GM19397 (cell line): ENCODE results near the gene USP48.

Experiments
- ATAC-seq: cut with Tn5 transposase; IDR thresholded peaks from one replicate; pipeline ENCODE4 v1.9.1; 2021; ENCODE audit warnings: mild to moderate bottlenecking, moderate library complexity; ENCODE audit not compliant: unreplicated experiment

Gene USP48

DNA sequence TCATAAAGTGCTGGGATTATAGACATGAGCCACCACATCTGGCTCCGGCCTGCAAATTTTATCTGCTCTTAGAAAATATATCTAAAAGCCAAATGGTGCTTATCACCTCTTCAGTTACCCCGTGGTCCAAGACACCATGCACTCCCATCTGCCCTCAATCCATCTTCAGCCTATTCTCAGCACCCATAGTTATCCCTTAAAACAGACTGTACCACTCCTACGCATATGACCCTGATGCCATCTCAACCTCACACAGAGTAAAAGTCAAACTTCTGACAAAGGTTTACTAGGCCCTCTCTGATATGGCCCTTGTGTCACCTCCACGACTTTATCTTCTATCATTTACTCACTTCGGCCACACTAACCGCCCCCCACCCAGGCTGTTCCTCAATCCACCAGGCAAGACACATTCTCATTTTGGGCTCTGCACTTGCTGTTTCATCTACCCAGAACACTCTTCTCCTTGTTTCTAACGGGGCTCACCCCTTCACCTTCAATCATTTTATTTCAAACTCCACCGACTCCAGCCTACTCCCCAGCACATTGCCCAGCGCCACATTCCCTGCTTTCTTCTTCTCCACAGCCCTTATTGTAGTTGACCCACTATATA lies 33.0 kb downstream of the USP48 start:
- no peak for ATAC-seq

- ATAC-seq, result no peak
Observed at GRCh38 chr1:21749109-21749508, 33.8 kb downstream of the USP48 start.

DNA sequence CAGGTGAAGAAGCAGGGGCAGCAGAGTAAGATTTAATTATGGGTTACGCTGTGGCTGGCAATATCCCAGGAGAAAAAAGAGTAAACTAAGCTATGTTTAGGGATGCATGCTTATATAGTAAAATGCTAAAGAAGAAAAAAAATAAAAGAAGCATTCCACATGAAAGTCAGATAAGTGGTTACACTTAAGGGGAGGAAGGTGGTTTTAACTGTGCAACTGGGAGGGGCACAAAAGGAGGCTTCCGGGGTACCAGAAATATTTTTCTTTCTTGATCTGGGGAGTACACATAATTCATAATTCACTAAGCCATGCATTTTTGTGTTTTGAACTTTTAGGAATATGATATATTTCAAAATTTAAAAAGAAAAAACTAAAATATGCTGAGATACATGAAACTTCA lies 39.5 kb downstream of the USP48 start:
- no peak for ATAC-seq

DNA sequence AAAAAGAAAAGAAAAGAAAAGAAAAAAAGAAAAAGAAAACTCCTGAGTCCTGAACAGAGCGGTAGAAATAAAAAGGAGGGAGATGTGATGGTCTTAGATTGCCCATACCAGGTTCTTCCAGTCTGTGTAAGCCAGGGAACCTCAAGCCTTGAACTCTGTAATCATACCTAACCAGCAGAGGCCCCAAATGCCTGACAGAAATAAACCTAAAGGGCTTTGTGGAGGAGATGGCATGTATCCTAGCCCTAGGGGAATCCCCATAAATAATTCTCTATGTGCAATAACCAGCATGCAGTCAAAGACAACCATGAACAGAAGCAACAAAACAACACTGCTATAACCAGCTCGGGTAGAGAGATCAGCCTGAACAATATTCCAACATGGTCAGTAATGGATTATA lies 40.4 kb downstream of the USP48 start:
- no peak for ATAC-seq

DNA sequence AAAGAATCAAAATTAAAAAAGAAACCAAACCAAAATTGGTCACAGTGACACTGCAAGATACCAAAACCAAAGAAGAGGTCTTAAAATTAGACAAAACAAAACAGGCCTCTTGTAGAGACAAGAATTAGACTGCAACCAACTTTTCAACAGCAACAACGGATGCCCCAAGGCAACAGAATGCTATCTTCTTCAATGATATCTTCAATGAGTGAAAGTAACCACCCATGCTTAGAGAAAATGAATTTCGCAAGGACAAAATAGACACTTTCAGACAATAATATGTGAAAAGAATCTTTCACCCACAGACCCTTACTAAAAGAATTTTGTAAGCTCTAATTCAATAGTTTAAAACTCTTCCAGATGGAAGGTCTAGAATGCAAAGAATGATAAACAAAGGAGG lies 41.7 kb downstream of the USP48 start:
- ATAC-seq, result no peak

DNA sequence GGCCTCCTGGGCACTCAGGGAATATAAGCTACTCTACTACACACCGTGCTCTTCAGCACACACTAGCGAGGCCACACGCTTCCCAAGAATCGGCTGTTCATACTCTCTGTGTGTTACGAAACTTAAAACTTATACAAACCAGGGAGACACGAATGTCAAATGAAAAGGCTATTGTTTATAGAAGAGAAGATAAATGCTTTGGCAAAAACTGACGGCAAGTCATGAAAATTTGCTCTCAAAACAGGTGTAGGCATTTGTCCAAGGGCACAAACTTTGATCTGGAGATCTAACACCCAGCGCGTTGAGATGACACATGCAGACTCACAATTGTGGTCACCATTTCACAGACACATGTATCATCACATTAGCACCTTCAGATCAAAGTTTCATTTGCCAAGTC lies 46.1 kb downstream of the USP48 start:
- no peak for ATAC-seq

DNA sequence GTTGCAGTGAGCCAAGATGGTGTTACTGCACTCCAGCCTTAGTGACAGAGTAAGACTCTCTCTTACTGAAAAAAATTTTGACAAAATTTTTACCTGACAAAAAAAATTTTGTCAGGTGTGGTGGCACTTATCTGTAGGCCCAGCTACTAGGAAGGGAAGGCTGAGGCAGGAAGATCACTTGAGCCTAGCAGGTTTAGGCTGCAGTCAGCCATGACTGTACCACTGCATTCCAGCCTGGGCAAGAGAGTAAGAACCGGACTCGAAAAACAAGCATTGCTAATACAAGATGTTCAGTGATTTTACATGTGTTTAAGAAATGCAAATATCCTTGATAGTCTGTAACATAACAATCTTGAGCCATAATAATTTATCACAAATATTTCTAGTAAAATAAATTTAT lies 46.9 kb downstream of the USP48 start:
- ATAC-seq, result no peak

DNA sequence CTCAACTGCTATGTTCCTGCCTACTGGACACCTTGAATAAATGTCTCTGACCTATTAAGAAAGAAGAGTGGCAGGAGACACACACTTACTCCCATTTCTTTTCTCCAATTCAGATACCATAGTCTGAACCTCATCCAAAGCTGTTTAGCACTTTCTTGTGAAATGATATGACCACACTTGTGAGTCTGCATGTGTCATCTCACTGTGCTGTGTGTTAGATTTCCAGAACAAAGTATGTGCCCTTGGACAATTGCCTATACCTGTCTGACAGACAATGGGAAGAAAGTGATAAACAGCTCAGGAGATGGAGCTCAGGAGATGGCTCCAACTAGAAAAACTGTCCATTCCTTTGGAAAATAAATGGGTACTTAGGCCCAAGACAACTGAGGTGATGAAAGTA lies 48.4 kb downstream of the USP48 start:
- no peak for ATAC-seq

DNA sequence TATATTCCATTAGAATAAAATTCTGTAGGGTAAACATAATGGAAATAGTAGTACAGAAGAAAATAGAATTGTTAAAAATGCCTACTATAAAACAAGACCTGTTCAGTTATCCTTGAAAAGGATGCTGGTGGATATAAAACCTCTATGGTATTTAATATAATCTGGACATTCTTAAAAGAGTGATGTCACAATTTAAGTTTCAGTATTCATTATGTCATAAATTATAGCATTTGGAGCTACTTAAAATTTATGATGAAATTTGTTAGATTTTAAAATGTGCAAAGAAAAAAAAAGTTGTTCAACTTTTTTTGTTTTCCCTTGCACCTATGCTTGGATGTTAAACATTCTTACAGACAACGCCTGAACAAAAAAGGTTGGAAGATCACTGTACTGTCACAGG lies 50.3 kb downstream of the USP48 start:
- ATAC-seq, result no peak

- no peak for ATAC-seq
Observed at GRCh38 chr1:21725748-21726392, 57.1 kb downstream of the USP48 start.

DNA sequence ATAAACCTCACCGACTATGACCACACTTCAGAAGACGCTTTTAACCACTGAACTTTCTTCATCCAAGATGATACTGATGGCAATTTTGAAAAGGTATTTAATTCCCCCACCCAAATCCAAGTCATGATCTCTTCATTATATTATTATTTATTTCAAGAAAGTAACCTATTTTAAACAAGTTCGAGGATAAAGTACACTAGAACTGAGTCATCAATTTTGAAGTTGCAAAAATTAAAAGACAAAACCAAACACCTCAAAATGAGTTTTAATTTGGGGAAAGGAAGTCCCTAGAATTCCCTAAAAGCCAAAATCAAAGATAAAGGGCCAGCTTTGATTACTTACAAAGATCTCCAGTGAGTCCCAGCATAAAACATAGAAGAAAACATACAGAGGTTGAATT lies 58.4 kb downstream of the USP48 start:
- no peak for ATAC-seq

DNA sequence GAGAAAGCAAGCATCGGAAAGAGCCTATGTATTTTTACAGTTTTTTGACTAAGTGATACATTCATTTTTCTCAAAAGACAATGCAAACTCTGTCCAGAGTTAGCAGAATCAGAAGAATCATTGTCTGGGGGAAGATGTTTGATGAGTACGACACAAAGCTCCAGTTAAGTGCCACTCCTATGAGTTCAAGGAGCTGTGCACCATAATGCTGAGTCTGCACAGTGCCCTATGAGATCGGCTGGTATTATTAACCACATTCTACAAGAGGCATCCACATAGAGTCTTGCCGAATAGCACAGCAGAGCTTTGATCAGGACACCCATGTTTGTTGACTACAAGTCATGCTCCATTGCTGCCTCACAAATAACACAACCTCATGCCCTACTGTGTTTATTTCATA lies 58.9 kb downstream of the USP48 start:
- no peak for ATAC-seq

DNA sequence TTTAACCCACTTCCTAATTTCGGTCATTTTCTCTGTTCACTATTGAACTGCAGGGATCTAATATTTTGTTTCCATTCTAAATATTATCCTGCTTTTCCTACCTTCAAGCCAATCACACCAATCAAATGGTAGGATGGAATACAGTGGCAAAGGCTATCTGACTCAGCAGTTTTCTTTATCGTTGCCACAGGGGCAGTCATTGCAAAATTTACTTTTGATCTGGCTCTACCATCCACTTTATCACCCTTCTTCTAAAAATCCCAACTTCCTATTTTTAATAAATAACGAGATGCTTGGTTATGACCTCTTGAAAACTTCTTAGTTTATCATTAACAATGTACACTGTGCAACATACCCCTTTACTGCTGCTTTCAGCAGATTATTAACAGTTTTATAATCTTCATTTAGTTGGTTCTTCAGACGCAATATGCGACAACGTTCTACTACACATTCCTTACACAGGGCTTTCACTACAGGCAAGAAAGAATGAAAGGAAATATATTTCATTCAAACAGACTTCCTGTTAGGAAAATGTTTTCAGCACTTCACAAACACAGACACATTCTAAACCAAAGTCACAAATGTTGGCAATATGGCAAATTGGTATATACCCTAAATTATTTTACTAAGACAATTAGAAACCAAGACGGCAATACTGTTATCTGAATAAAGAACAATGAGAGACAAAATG lies 61.5 kb downstream of the USP48 start:
- no peak for ATAC-seq

DNA sequence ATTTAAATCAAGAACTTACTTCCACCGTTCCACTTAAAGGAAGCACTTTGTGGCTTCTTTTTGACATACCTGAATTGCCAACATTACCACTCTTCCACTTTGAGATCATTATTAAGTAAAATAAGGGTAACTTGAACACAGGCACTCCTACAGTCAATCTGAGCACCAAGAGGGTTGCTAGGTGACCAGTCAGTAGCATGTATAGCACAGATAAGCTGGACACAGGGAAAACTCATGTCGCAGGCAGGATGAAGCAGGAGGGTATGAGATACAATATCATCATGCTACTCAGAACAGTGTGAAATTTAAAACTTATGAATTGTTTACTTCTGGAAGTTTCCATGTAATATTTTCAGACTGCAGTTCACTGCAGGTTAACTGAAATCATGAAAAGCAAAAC lies 66.8 kb downstream of the USP48 start:
- no peak for ATAC-seq

- ATAC-seq, result no peak
Observed at GRCh38 chr1:21707891-21708290, 75.1 kb downstream of the USP48 start.

DNA sequence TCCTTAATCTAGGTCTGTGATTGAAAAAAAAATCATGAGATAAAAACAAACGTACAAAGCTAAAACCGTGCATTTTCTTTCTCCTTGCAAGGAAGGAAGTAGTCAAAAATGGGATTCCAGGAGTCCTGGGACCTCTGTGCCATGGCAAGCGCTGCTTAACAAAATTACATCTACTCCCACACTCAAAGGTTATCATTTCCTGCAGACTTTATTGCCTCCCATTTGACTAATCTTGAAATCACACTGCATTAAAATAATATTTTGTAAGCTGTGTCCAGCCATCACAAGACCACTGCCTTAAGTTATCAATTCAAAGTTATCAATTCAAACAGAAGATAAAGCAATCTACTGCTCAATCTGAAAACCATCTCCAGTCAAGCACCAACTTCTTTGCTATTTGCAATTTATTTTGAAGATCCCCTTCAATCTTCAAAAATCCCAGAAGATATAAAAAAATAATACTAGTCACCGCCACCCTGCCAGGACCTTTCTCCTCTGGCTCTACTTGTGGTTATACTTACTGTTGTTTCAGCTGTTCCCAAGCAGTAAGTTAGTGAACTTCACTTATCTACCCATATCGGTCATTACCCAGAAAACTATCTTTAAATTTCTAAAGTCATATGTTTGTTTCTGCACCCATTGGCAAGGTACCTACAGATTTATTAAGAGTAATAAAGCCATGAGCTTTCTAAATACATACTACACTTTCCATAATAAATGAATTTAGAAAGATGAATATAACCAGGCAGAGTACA lies 75.7 kb downstream of the USP48 start:
- ATAC-seq, result no peak

DNA sequence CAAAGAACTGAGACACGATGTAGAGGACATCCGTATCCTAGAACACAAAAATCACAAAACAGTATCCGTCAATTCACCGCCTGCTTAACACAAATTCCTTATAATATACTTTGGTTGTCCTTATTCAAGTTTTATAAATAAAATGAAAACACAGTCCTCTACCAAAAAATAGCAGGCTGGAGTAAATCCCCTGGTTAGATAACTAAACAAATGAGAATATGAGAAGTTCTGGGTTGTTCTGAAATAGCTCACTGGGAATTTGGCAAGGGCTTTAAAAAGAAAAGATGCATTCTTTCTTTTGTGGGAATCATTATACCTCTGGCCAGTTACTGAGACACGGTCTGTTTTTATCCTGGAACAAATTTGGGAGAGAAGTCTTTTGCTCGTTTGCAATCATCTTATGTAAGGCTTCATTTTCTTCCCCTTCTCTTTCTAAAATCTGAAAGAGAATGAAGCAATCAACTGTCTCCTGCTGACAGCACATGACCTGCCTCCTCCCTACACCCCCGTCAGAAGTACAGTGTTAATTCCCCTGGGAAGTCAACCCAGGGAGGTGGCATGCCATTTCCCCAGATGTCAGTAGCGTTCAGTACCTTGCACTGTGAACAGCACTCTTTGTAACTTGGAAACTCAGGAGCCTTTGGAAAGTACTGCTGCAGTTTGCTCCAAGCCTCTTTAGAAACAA lies 76.7 kb downstream of the USP48 start:
- no peak for ATAC-seq

GRCh38 chr1:21705303-21705980 lies 77.5 kb downstream of the USP48 start:
- no peak for ATAC-seq

DNA sequence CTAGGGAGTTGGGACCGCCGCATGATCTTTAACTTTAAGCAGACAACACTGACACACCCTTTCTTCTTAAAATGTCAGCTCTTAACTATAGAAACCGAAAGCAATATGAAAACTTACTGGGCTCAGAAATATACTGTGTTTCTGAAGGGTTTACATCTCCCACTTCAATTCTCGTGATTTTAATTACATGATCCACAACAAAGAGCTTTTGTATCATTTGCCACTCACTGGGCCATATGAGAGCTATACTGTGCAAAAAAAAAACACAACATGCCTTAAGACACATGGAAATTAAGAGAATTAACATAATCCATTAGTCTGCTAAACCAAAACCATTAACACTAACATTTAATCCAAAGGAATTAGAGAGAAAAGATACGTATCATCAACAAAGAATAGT lies 78.8 kb downstream of the USP48 start:
- no peak for ATAC-seq

DNA sequence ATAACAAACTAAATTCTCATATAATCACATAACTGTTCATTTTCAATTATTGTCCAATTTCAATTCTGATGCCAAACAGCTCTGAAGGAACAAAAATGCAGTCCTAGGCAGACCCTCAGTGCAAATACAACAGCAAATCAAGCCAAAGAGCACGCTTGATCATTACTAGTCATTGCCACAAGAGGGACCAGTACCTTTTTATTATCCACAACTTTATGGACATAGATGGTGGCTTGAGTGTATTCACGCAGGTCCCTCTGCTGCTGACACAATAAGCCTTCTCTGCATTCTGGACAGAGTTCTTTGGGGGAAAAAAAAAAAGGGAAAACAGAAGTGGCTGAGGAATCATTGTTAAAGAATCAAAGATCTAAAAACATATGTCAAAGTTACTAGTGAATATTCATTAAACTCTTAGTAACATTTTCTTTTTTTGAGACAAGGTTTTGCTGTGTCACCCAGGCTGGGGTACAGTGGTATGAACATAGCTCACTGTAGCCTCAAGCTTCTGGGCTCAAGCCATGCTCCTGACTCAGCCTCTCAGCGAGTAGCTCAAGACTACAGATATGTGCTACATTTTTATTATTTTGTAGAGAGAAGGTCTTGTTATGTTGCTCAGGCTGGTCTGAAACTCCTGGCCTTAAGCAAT lies 79.5 kb downstream of the USP48 start:
- no peak for ATAC-seq
